ENCODE measurements around the gene HCFC2.

DNA sequence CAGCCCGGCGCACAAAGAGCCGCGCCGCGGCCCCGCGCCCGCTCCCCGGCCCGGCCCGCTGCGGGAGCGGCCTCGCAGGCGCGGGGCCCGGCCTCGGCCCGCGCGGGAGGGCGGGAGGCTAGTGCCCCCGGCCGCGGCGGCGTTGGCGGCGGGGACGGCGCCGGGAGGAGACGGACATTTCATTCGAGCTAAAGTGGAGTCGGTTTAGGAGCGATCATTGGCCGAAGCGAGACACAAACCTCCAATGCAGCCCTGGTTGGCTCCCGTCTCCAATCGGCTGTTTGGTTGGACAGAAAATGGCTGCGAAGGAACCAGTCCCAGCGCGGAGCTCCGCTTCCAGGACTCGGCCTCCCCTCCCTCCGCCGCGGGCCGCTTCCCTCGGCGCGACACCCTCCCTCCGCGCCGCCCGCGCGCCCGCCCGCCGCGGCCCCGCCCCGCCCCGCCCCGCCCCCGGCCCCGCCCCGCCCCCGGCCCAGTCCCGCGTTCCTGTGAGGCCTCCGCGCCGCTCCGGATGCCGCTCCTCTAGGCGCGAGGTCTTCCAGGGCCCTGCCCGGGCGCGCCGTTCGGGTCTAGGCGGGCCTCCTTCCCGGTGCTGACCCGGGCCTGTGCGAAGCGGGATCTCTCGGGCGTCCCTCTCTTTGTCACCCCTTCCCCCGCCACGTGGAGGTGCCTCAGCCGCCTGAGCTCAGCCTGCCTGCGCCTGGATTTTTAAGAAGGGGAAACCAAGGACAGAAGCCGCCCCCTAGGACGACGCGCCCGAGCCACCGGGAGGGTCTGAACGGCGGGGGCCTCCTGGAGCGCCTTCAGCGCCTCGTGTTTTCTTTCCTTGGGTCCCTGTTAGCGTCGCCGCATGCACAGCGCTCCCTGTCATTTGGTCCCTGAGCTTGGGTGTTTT lies 73.8 kb downstream of the HCFC2 start, which contains the start of gene NFYB:
- TF ChIP-seq, protein P1, sequence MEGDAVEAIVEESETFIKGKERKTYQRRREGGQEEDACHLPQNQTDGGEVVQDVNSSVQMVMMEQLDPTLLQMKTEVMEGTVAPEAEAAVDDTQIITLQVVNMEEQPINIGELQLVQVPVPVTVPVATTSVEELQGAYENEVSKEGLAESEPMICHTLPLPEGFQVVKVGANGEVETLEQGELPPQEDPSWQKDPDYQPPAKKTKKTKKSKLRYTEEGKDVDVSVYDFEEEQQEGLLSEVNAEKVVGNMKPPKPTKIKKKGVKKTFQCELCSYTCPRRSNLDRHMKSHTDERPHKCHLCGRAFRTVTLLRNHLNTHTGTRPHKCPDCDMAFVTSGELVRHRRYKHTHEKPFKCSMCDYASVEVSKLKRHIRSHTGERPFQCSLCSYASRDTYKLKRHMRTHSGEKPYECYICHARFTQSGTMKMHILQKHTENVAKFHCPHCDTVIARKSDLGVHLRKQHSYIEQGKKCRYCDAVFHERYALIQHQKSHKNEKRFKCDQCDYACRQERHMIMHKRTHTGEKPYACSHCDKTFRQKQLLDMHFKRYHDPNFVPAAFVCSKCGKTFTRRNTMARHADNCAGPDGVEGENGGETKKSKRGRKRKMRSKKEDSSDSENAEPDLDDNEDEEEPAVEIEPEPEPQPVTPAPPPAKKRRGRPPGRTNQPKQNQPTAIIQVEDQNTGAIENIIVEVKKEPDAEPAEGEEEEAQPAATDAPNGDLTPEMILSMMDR (IDR thresholded peaks at IDR 0.05; ENCODE audit: insufficient read depth, low read length), result no peak
- no peak; the same call in 1 of the 2 replicates for TF ChIP-seq SPI1 (IDR thresholded peaks at IDR 0.05; ENCODE audit: borderline replicate concordance, low read depth)
- TF ChIP-seq, protein P2, sequence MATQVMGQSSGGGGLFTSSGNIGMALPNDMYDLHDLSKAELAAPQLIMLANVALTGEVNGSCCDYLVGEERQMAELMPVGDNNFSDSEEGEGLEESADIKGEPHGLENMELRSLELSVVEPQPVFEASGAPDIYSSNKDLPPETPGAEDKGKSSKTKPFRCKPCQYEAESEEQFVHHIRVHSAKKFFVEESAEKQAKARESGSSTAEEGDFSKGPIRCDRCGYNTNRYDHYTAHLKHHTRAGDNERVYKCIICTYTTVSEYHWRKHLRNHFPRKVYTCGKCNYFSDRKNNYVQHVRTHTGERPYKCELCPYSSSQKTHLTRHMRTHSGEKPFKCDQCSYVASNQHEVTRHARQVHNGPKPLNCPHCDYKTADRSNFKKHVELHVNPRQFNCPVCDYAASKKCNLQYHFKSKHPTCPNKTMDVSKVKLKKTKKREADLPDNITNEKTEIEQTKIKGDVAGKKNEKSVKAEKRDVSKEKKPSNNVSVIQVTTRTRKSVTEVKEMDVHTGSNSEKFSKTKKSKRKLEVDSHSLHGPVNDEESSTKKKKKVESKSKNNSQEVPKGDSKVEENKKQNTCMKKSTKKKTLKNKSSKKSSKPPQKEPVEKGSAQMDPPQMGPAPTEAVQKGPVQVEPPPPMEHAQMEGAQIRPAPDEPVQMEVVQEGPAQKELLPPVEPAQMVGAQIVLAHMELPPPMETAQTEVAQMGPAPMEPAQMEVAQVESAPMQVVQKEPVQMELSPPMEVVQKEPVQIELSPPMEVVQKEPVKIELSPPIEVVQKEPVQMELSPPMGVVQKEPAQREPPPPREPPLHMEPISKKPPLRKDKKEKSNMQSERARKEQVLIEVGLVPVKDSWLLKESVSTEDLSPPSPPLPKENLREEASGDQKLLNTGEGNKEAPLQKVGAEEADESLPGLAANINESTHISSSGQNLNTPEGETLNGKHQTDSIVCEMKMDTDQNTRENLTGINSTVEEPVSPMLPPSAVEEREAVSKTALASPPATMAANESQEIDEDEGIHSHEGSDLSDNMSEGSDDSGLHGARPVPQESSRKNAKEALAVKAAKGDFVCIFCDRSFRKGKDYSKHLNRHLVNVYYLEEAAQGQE (IDR thresholded peaks at IDR 0.05; ENCODE audit: insufficient replicate concordance, low read depth), result no peak
- TF ChIP-seq POLR2AphosphoS5 (IDR thresholded peaks at IDR 0.05; ENCODE audit: low read depth), result no peak; the same call in 1 of the 2 replicates
- no peak for TF ChIP-seq GABPA (IDR thresholded peaks at IDR 0.05; ENCODE audit: low read depth)

Measured in HL-60 (cell line).